CD4-positive, alpha-beta T cell (primary cell): ENCODE results near the gene VGF. TPM values are rescaled to one million over a fixed set of nuclear protein-coding genes. Genes with fewer than 3 reads are reported as not detected.

ENCODE experiments used
- ATAC-seq: fragments of 200-7000 bp; cut with Tn5 transposase; one replicate; pipeline ENCODE4 v1.10.0; 2022; ENCODE audit warnings: mild to moderate bottlenecking; ENCODE audit not compliant: poor library complexity
- CTCF ChIA-PET: fragments of 350-600 bp; sonication (Branson Sonifier 250); formaldehyde crosslinking; loops from one replicate; lab custom pipeline; 2021; ENCODE audit warnings: antibody characterized with exemption, inconsistent platforms; lab: Charles Lee
- POLR2A ChIA-PET: fragments of 350-600 bp; sonication (Branson Sonifier 250); formaldehyde crosslinking; loops from one replicate; lab custom pipeline; 2021; ENCODE audit warnings: antibody characterized with exemption, inconsistent platforms; lab: Charles Lee
- DNase-seq, 14 experiments: peaks; one replicate each; pipeline ENCODE4 v3.0.0-alpha.2; 2013 to 2020; ENCODE audit warnings: mixed read lengths in 2 of 14
- H3K27ac ChIP-seq, 2 donors: one replicate each; pipeline versions ENCODE4 v1.5.1 to v1.7.0; 2013; ENCODE audit warnings: low read length in 2 of 2, low read depth in 1 of 2, mild to moderate bottlenecking in 1 of 2
- H3K27me3 ChIP-seq, 2 experiments: 1 replicate in 1 of 2; 2 replicates in 1 of 2; pipeline versions ENCODE4 v1.6.1 to v1.7.0; 2013; ENCODE audit warnings: low read length in 2 of 2, control low read depth in 1 of 2, mild to moderate bottlenecking in 1 of 2, moderate library complexity in 1 of 2; ENCODE audit not compliant: insufficient read depth in 2 of 2, control insufficient read depth in 1 of 2
- H3K36me3 ChIP-seq: one replicate; pipeline ENCODE4 v1.6.1; 2013; ENCODE audit warnings: low read length, control low read depth; ENCODE audit not compliant: insufficient read depth
- H3K4me1 ChIP-seq: one replicate; pipeline ENCODE4 v1.6.1; 2013; ENCODE audit warnings: low read length, control low read depth; ENCODE audit not compliant: insufficient read depth
- H3K4me3 ChIP-seq: one replicate; pipeline ENCODE4 v1.5.1; 2013; ENCODE audit warnings: mild to moderate bottlenecking, low read length, moderate library complexity
- H3K9me3 ChIP-seq, 2 experiments: 1 replicate in 1 of 2; 2 replicates in 1 of 2; pipeline versions ENCODE4 v1.6.1 to v1.7.0; 2013; ENCODE audit warnings: low read length in 2 of 2, mild to moderate bottlenecking in 2 of 2, control low read depth in 1 of 2, moderate library complexity in 1 of 2; ENCODE audit not compliant: control insufficient read depth in 1 of 2, insufficient read depth in 1 of 2
- H3K27ac Mint-ChIP-seq: one replicate; pipeline ENCODE4 v1.8.0; 2020; ENCODE audit warnings: mixed read lengths
- H3K27me3 Mint-ChIP-seq: one replicate; pipeline ENCODE4 v1.8.0; 2021; ENCODE audit warnings: mixed read lengths
- H3K36me3 Mint-ChIP-seq: one replicate; pipeline ENCODE4 v1.8.0; 2021; ENCODE audit warnings: low read depth, mixed read lengths
- H3K4me1 Mint-ChIP-seq: one replicate; pipeline ENCODE4 v1.8.0; 2021; ENCODE audit warnings: low read depth, mixed read lengths
- H3K4me3 Mint-ChIP-seq: one replicate; pipeline ENCODE4 v1.8.0; 2020; ENCODE audit warnings: mild to moderate bottlenecking, mixed read lengths
- H3K9me3 Mint-ChIP-seq: one replicate; pipeline ENCODE4 v1.8.0; 2020; ENCODE audit warnings: mixed read lengths
- intact Hi-C, 2 experiments: fragments of 100-400 bp; cut with DNase I in 1 of 2; cut with micrococcal nuclease in 1 of 2; formaldehyde crosslinking; loops; one replicate each; pipeline versions ENCODE4 v1.15.1 to v1.9.0; 2023 to 2025; cut with DNase I, micrococcal nuclease
- total RNA-seq, 174 experiments: library from RNA in 2 of 174; stranded (reverse) in 2 of 174; gene quantifications; one replicate each; pipeline ENCODE4 v1.2.3 and lab custom pipeline; 2021 to 2026
- TF ChIP-seq, protein P1 (sequence below): fragments of 200-600 bp; IDR thresholded peaks from one replicate; pipeline ENCODE4 v1.8.0; 2022; ENCODE audit warnings: antibody characterized with exemption, mild to moderate bottlenecking

The VGF gene
- total RNA-seq, 2 experiments from 2014 or later = not detected

GRCh38 chr7:101210143-101210542 is 44.8 kb upstream of the VGF start:
- peaks cover 24% of the 10 kb centered on the region for H3K36me3 Mint-ChIP-seq
- no peaks in the 10 kb centered on the region for H3K9me3 Mint-ChIP-seq
- Histone ChIP-seq H3K27ac (no peak overlapping the region), H3K4me1 (peaks cover 1% of the 10 kb centered on the region), H3K27me3 (no peaks in the 10 kb centered on the region), H3K36me3 (peaks cover 45% of the 10 kb centered on the region), H3K4me3 (no peak overlapping the region), H3K9me3 (no peaks in the 10 kb centered on the region)
- H3K27ac Mint-ChIP-seq = no peak overlapping the region
- ATAC-seq (no peak), DNase-seq (no peak)
- H3K4me3 Mint-ChIP-seq = no peak overlapping the region
- no peaks in the 10 kb centered on the region for H3K27me3 Mint-ChIP-seq
- ChIA-PET CTCF (no interaction called here), POLR2A (no interaction called here)
- no peaks in the 10 kb centered on the region for H3K4me1 Mint-ChIP-seq
- TF ChIP-seq, protein P1, sequence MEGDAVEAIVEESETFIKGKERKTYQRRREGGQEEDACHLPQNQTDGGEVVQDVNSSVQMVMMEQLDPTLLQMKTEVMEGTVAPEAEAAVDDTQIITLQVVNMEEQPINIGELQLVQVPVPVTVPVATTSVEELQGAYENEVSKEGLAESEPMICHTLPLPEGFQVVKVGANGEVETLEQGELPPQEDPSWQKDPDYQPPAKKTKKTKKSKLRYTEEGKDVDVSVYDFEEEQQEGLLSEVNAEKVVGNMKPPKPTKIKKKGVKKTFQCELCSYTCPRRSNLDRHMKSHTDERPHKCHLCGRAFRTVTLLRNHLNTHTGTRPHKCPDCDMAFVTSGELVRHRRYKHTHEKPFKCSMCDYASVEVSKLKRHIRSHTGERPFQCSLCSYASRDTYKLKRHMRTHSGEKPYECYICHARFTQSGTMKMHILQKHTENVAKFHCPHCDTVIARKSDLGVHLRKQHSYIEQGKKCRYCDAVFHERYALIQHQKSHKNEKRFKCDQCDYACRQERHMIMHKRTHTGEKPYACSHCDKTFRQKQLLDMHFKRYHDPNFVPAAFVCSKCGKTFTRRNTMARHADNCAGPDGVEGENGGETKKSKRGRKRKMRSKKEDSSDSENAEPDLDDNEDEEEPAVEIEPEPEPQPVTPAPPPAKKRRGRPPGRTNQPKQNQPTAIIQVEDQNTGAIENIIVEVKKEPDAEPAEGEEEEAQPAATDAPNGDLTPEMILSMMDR = no peak
- intact Hi-C loops = loop anchor here in 1 of 2 experiments (10.0 kb wide), 1 partner anchor 315 kb away; the partner anchor contains the start of gene ACHE

GRCh38 chr7:101208794-101209193 is 43.4 kb upstream of the VGF start:
- Mint-ChIP-seq H3K4me1 (peaks cover 6% of the 10 kb centered on the region), H3K27me3 (peaks cover 6% of the 10 kb centered on the region), H3K27ac (no peak overlapping the region), H3K9me3 (no peaks in the 10 kb centered on the region), H3K4me3 (no peak overlapping the region), H3K36me3 (peaks cover 23% of the 10 kb centered on the region)
- ATAC-seq (no peak), DNase-seq (no peak)
- CTCF ChIA-PET = no interaction called here
- intact Hi-C loops = no loop called here
- peaks cover 13% of the 10 kb centered on the region for H3K4me1 ChIP-seq
- H3K36me3 ChIP-seq = peaks cover 36% of the 10 kb centered on the region
- H3K27ac ChIP-seq = no peak overlapping the region
- no peaks in the 10 kb centered on the region for H3K9me3 ChIP-seq
- TF ChIP-seq, protein P1 = no peak
- POLR2A ChIA-PET = no interaction called here
- H3K4me3 ChIP-seq = no peak overlapping the region
- H3K27me3 ChIP-seq = no peaks in the 10 kb centered on the region

GRCh38 chr7:101207459-101207858 is 42.1 kb upstream of the VGF start:
- peaks cover under 1 to 4% of the 10 kb centered on the region in 2 experiments for H3K27me3 ChIP-seq
- intact Hi-C loops = no loop called here
- TF ChIP-seq, protein P1 = no peak
- H3K4me1 ChIP-seq = peaks cover 21% of the 10 kb centered on the region
- ATAC-seq (no peak), DNase-seq (no peak)
- peaks cover 26% of the 10 kb centered on the region for H3K36me3 ChIP-seq
- peaks cover 0 to 3% of the 10 kb centered on the region in 2 experiments for H3K9me3 ChIP-seq
- ChIA-PET CTCF (no interaction called here), POLR2A (interaction anchor here (0.6 kb wide), 1 partner anchor 502 kb away, joined by 3 read pairs; the partner anchor contains the start of gene POP7)
- H3K9me3 Mint-ChIP-seq = no peaks in the 10 kb centered on the region
- H3K4me3 ChIP-seq = no peak overlapping the region
- H3K27me3 Mint-ChIP-seq = peaks cover 15% of the 10 kb centered on the region
- H3K4me3 Mint-ChIP-seq = no peak overlapping the region
- peaks cover 9% of the 10 kb centered on the region for H3K4me1 Mint-ChIP-seq
- H3K27ac Mint-ChIP-seq = no peak overlapping the region
- peaks cover 23% of the 10 kb centered on the region for H3K36me3 Mint-ChIP-seq
- no peak overlapping the region for H3K27ac ChIP-seq
